K562 (cell line): ENCODE results near the gene ZNF598. TPM values are rescaled to one million over a fixed set of nuclear protein-coding genes. Genes with fewer than 3 reads are reported as not detected.

Experiments
- CCAR2 ChIP-seq: fragments of 200-400 bp; formaldehyde crosslinking; IDR thresholded peaks from 2 replicates; pipeline ENCODE4 v1.6.1; 2017; ENCODE audit warnings: mild to moderate bottlenecking, low read depth, low read length
- CXXC5 ChIP-seq: fragments of 250-450 bp; sonication (Bioruptor Pico); IDR thresholded peaks from 2 replicates; pipeline ENCODE4 v1.8.0; 2022; ENCODE audit warnings: inconsistent platforms, mild to moderate bottlenecking, moderate library complexity
- GATAD2B ChIP-seq: fragments of 450-650 bp; IDR thresholded peaks from 2 replicates; pipeline ENCODE4 v1.6.1; 2017; ENCODE audit warnings: mild to moderate bottlenecking, borderline replicate concordance
- HDAC3 ChIP-seq: fragments of 450-650 bp; IDR thresholded peaks from 2 replicates; pipeline ENCODE4 v1.6.1; 2018; ENCODE audit warnings: borderline replicate concordance, mild to moderate bottlenecking, moderate library complexity; ENCODE audit not compliant: partially characterized antibody
- PHF20 ChIP-seq: fragments of 450-650 bp; IDR thresholded peaks from 2 replicates; pipeline ENCODE4 v1.6.1; 2018; ENCODE audit not compliant: partially characterized antibody
- RBM15 ChIP-seq: fragments of 200-400 bp; formaldehyde crosslinking; IDR thresholded peaks from 2 replicates; pipeline ENCODE4 v1.6.1; 2018; ENCODE audit warnings: mild to moderate bottlenecking, low read length, moderate library complexity; ENCODE audit not compliant: insufficient read depth
- RFX1 ChIP-seq: fragments of 450-650 bp; IDR thresholded peaks from 2 replicates; pipeline ENCODE4 v1.6.1; 2016; ENCODE audit warnings: mild to moderate bottlenecking, moderate library complexity
- TCF3 ChIP-seq: sonication (generic); formaldehyde crosslinking; IDR thresholded peaks from 2 replicates; pipeline ENCODE4 v1.4.0; 2020; ENCODE audit warnings: mild to moderate bottlenecking, missing genetic modification reagents
- polyA plus RNA-seq, 8 experiments: library from polyadenylated mRNA; depleted of rRNA in 4 of 8; stranded (reverse) in 5 of 8; unstranded in 3 of 8; fragments of >200 nt; fragmentation: Nextera tagmentation in 2 of 8; fragmentation: Illumina TruSeq in 1 of 8; extraction: Ambion mirVana in 2 of 8; extraction: Trizol in 1 of 8; gene quantifications; 2 replicates each; pipeline versions ENCODE4 v1.2.1 to v1.2.3, GENCODE V29; 2011 to 2014; ENCODE audit warnings: inconsistent platforms in 1 of 8, missing spikeins in 1 of 8
- total RNA-seq, 7 experiments: library from RNA; depleted of rRNA in 6 of 7; stranded (reverse); fragments of >200 nt in 6 of 7; fragmentation: Illumina TruSeq in 2 of 7; extraction: Trizol in 2 of 7; gene quantifications; 2 replicates each; pipeline versions ENCODE4 v1.2.1 to v1.2.3, GENCODE V29; 2011 to 2021; ENCODE audit warnings: low replicate concordance in 1 of 7
- TF ChIP-seq, protein P1 (sequence below): fragments of 450-650 bp; formaldehyde crosslinking; IDR thresholded peaks from 2 replicates; pipeline ENCODE4 v1.4.0; 2022; ENCODE audit warnings: missing genetic modification characterization
- TF ChIP-seq, protein P2 (sequence below), 3 experiments: IDR thresholded peaks in 2 of 3; conservative IDR thresholded peaks in 1 of 3; 2 replicates each; pipeline ENCODE4 v1.5.1; 2011 to 2012; ENCODE audit warnings: low read length in 3 of 3, mild to moderate bottlenecking in 3 of 3, control low read depth in 2 of 3, improper control_type of control experiment in 1 of 3, inconsistent platforms in 1 of 3, low read depth in 1 of 3, mixed read lengths in 1 of 3, moderate library complexity in 1 of 3; ENCODE audit not compliant: insufficient read depth in 2 of 3
- TF ChIP-seq, protein P3 (sequence below): fragments of 450-650 bp; formaldehyde crosslinking; IDR thresholded peaks from 2 replicates; pipeline ENCODE4 v1.4.0; 2020; ENCODE audit warnings: mild to moderate bottlenecking
- TF ChIP-seq, protein P4 (sequence below): fragments of 250-450 bp; sonication (Bioruptor Pico); IDR thresholded peaks from 2 replicates; pipeline ENCODE4 v1.8.0; 2022; ENCODE audit warnings: inconsistent platforms, mild to moderate bottlenecking, moderate library complexity, borderline replicate concordance
- TF ChIP-seq, protein P5 (sequence below), 2 experiments: fragments of 450-650 bp; IDR thresholded peaks; 2 replicates each; pipeline ENCODE4 v1.6.1; 2018; ENCODE audit warnings: mild to moderate bottlenecking in 2 of 2, low read depth in 1 of 2; ENCODE audit not compliant: partially characterized antibody in 2 of 2
- TF ChIP-seq, protein P6 (sequence below): fragments of 450-650 bp; IDR thresholded peaks from 2 replicates; pipeline ENCODE4 v1.6.1; 2016; ENCODE audit warnings: borderline replicate concordance

The ZNF598 gene
- total and polyA plus RNA-seq, 9 of the 15 experiments (the other 6 are each of a cell fraction or from before 2014, with no cell fraction given), result 0.11 to 115 (median 29.6) TPM

DNA sequence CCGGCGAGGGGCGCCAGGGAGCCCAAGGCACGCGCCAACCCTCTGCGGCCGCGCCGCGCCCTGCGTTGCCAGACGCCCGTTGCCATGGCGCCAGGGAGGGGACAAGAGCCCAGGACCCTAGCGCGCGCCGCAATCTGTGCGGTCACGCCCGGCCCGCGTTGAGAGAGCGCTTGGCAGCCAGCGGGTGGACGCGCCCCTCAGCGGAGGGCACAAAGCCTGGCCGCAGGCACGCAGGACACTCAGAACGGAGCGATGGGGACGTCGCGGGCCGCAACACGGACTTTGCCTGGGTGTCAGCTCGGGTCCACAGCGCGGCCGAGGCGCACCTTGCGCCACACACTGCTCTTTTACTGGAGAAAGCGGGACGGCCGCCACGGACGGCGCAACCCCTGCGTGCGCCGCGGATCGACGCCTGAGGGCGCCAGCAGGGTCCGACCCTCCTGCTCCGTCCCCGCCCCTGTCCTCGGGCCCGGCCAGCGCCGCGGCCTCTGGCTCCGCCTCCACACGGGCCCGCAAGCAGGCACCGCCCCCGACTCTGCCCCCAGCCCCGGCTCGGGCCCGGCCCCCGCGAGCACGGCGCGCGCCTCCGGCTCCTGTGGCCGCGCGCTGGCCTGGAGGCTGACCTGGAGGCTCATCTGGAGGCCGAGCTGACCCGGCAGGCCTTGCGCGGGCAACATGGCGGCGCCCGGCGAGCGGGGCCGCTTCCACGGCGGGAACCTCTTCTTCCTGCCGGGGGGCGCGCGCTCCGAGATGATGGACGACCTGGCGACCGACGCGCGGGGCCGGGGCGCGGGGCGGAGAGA lies 25.9 kb downstream of the ZNF598 start, which contains the start of gene GFER (continued):
- TF ChIP-seq TCF3 (CRISPR knock-in tag), result 0 out of 2 replicates have a peak, but pooled peaks have one; percentile 7
- TF ChIP-seq, protein P1, sequence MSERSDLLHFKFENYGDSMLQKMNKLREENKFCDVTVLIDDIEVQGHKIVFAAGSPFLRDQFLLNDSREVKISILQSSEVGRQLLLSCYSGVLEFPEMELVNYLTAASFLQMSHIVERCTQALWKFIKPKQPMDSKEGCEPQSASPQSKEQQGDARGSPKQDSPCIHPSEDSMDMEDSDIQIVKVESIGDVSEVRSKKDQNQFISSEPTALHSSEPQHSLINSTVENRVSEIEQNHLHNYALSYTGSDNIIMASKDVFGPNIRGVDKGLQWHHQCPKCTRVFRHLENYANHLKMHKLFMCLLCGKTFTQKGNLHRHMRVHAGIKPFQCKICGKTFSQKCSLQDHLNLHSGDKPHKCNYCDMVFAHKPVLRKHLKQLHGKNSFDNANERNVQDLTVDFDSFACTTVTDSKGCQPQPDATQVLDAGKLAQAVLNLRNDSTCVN (CRISPR knock-in tag), result no peak
- peak; percentile 88 for TF ChIP-seq GATAD2B
- TF ChIP-seq, protein P2, sequence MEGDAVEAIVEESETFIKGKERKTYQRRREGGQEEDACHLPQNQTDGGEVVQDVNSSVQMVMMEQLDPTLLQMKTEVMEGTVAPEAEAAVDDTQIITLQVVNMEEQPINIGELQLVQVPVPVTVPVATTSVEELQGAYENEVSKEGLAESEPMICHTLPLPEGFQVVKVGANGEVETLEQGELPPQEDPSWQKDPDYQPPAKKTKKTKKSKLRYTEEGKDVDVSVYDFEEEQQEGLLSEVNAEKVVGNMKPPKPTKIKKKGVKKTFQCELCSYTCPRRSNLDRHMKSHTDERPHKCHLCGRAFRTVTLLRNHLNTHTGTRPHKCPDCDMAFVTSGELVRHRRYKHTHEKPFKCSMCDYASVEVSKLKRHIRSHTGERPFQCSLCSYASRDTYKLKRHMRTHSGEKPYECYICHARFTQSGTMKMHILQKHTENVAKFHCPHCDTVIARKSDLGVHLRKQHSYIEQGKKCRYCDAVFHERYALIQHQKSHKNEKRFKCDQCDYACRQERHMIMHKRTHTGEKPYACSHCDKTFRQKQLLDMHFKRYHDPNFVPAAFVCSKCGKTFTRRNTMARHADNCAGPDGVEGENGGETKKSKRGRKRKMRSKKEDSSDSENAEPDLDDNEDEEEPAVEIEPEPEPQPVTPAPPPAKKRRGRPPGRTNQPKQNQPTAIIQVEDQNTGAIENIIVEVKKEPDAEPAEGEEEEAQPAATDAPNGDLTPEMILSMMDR (IDR thresholded peaks at IDR 0.05 in 2 of 3, conservative IDR thresholded peaks at IDR 0.05 in 1 of 3; ENCODE audit: insufficient read depth in 2 of 3, low read depth in 1 of 3, low read length in 3 of 3), result peak; percentile 46 to 80 (median 73)
- TF ChIP-seq, protein P3, sequence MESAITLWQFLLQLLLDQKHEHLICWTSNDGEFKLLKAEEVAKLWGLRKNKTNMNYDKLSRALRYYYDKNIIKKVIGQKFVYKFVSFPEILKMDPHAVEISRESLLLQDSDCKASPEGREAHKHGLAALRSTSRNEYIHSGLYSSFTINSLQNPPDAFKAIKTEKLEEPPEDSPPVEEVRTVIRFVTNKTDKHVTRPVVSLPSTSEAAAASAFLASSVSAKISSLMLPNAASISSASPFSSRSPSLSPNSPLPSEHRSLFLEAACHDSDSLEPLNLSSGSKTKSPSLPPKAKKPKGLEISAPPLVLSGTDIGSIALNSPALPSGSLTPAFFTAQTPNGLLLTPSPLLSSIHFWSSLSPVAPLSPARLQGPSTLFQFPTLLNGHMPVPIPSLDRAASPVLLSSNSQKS (CRISPR knock-in tag), result no peak
- TF ChIP-seq, protein P4, sequence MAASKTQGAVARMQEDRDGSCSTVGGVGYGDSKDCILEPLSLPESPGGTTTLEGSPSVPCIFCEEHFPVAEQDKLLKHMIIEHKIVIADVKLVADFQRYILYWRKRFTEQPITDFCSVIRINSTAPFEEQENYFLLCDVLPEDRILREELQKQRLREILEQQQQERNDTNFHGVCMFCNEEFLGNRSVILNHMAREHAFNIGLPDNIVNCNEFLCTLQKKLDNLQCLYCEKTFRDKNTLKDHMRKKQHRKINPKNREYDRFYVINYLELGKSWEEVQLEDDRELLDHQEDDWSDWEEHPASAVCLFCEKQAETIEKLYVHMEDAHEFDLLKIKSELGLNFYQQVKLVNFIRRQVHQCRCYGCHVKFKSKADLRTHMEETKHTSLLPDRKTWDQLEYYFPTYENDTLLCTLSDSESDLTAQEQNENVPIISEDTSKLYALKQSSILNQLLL, result no peak
- TF ChIP-seq, protein P5, sequence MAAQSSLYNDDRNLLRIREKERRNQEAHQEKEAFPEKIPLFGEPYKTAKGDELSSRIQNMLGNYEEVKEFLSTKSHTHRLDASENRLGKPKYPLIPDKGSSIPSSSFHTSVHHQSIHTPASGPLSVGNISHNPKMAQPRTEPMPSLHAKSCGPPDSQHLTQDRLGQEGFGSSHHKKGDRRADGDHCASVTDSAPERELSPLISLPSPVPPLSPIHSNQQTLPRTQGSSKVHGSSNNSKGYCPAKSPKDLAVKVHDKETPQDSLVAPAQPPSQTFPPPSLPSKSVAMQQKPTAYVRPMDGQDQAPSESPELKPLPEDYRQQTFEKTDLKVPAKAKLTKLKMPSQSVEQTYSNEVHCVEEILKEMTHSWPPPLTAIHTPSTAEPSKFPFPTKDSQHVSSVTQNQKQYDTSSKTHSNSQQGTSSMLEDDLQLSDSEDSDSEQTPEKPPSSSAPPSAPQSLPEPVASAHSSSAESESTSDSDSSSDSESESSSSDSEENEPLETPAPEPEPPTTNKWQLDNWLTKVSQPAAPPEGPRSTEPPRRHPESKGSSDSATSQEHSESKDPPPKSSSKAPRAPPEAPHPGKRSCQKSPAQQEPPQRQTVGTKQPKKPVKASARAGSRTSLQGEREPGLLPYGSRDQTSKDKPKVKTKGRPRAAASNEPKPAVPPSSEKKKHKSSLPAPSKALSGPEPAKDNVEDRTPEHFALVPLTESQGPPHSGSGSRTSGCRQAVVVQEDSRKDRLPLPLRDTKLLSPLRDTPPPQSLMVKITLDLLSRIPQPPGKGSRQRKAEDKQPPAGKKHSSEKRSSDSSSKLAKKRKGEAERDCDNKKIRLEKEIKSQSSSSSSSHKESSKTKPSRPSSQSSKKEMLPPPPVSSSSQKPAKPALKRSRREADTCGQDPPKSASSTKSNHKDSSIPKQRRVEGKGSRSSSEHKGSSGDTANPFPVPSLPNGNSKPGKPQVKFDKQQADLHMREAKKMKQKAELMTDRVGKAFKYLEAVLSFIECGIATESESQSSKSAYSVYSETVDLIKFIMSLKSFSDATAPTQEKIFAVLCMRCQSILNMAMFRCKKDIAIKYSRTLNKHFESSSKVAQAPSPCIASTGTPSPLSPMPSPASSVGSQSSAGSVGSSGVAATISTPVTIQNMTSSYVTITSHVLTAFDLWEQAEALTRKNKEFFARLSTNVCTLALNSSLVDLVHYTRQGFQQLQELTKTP (IDR thresholded peaks at IDR 0.05; ENCODE audit: low read depth in 1 of 2, partially characterized antibody in 2 of 2), result no peak
- peak; percentile 91 for TF ChIP-seq CXXC5 (CRISPR knock-in tag)
- peak; percentile 91 for TF ChIP-seq RFX1
- TF ChIP-seq RBM15, result no peak
- TF ChIP-seq HDAC3, result no peak
- peak; percentile 31 for TF ChIP-seq PHF20
- TF ChIP-seq, protein P6, sequence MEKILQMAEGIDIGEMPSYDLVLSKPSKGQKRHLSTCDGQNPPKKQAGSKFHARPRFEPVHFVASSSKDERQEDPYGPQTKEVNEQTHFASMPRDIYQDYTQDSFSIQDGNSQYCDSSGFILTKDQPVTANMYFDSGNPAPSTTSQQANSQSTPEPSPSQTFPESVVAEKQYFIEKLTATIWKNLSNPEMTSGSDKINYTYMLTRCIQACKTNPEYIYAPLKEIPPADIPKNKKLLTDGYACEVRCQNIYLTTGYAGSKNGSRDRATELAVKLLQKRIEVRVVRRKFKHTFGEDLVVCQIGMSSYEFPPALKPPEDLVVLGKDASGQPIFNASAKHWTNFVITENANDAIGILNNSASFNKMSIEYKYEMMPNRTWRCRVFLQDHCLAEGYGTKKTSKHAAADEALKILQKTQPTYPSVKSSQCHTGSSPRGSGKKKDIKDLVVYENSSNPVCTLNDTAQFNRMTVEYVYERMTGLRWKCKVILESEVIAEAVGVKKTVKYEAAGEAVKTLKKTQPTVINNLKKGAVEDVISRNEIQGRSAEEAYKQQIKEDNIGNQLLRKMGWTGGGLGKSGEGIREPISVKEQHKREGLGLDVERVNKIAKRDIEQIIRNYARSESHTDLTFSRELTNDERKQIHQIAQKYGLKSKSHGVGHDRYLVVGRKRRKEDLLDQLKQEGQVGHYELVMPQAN, result no peak; the same call in 1 of the 2 replicates
- TF ChIP-seq CCAR2, result no peak
